Panc1 (cell line): ENCODE results near the gene CIP2A. TPM values are rescaled to one million over a fixed set of nuclear protein-coding genes. Genes with fewer than 3 reads are reported as not detected.

Experiments
- ATAC-seq: fragments of 200-7000 bp; cut with Tn5 transposase; 2 replicates; pipeline ENCODE4 v1.9.1; 2020; ENCODE audit warnings: mild to moderate bottlenecking, moderate library complexity
- BruUV-seq: library from RNA; stranded (reverse); fragments of 400-500 nt; replicated peaks from 2 replicates; lab custom pipeline; 2021; lab: Mats Ljungman, UMichigan
- CTCF ChIA-PET: fragments of 300-600 bp; sonication (Branson Sonifier 250); formaldehyde crosslinking; loops from one replicate; lab custom pipeline; 2022; ENCODE audit warnings: antibody characterized with exemption; lab: Charles Lee
- POLR2A ChIA-PET: fragments of 300-600 bp; sonication (Branson Sonifier 250); formaldehyde crosslinking; loops from one replicate; lab custom pipeline; 2022; ENCODE audit warnings: antibody characterized with exemption; lab: Charles Lee
- DNase-seq: peaks from one replicate; pipeline ENCODE4 v3.0.0-alpha.2; 2010; ENCODE audit warnings: low read depth, low spot score
- H3K27ac ChIP-seq: 2 replicates; pipeline ENCODE4 v1.5.1; 2011; ENCODE audit warnings: mild to moderate bottlenecking, low read length, inconsistent platforms
- H3K27me3 ChIP-seq: fragments of 200-500 bp; sonication (Bioruptor generic); 2 replicates; pipeline ENCODE4 v1.6.0; 2014; ENCODE audit warnings: low read length, inconsistent platforms; ENCODE audit not compliant: control insufficient read depth, insufficient read depth
- H3K36me3 ChIP-seq: fragments of 200-500 bp; sonication (Bioruptor generic); 2 replicates; pipeline ENCODE4 v1.5.1; 2014; ENCODE audit warnings: inconsistent platforms, mild to moderate bottlenecking, low read length, moderate library complexity; ENCODE audit not compliant: control insufficient read depth, insufficient read depth
- H3K4me1 ChIP-seq: 2 replicates; pipeline ENCODE4 v1.5.1; 2011; ENCODE audit warnings: inconsistent platforms, mild to moderate bottlenecking, low read length, moderate library complexity; ENCODE audit not compliant: control insufficient read depth, insufficient read depth
- H3K4me3 ChIP-seq, 2 experiments: 2 replicates each; pipeline ENCODE4 v1.5.1; 2011 to 2012; ENCODE audit warnings: low read depth in 2 of 2, low read length in 2 of 2, mild to moderate bottlenecking in 2 of 2, inconsistent platforms in 1 of 2, moderate library complexity in 1 of 2
- H3K9me3 ChIP-seq: fragments of 200-500 bp; sonication (Bioruptor generic); 2 replicates; pipeline ENCODE4 v1.5.1; 2014; ENCODE audit warnings: low read depth, mild to moderate bottlenecking, inconsistent platforms, low read length, moderate library complexity; ENCODE audit not compliant: control insufficient read depth, insufficient read depth
- CTCF ChIP-seq: fragments of 450-650 bp; IDR thresholded peaks from 2 replicates; pipeline ENCODE4 v1.5.1; 2017; ENCODE audit warnings: mild to moderate bottlenecking
- POLR2AphosphoS5 ChIP-seq: IDR thresholded peaks from 2 replicates; pipeline ENCODE4 v1.6.1; 2012; ENCODE audit warnings: mild to moderate bottlenecking, low read depth, low read length, moderate library complexity
- REST ChIP-seq, 2 experiments: IDR thresholded peaks; 2 replicates each; pipeline ENCODE4 v1.6.1; 2011 to 2012; ENCODE audit warnings: low read depth in 2 of 2, control low read depth in 1 of 2, low read length in 1 of 2, mild to moderate bottlenecking in 1 of 2, moderate library complexity in 1 of 2; ENCODE audit not compliant: insufficient read depth in 1 of 2
- SIN3A ChIP-seq: IDR thresholded peaks from 2 replicates; pipeline ENCODE4 v1.6.1; 2012; ENCODE audit warnings: low read depth, mild to moderate bottlenecking, low read length, moderate library complexity, borderline replicate concordance; ENCODE audit not compliant: insufficient read depth
- TCF7L2 ChIP-seq: IDR thresholded peaks from 2 replicates; pipeline ENCODE4 v1.6.1; 2011; ENCODE audit warnings: mild to moderate bottlenecking, low read depth, low read length, inconsistent platforms
- in situ Hi-C: cut with HindIII; loops from 2 replicates; pipeline ENCODE4 v1.10.0; 2016; ENCODE audit warnings: low sequenced_read_pairs, low pct_unique_long_range_greater_than_20kb
- intact Hi-C: fragments of 100-400 bp; cut with micrococcal nuclease; formaldehyde crosslinking; loops from one replicate; pipeline ENCODE4 v1.10.0; 2022; ENCODE audit not compliant: unreplicated experiment
- total RNA-seq: library from RNA; stranded (reverse); gene quantifications from one replicate; pipeline ENCODE4 v1.2.1, GENCODE V29; 2021; ENCODE audit not compliant: unreplicated experiment

The CIP2A gene
- total RNA-seq, 1 experiment from 2014 or later: 52.0 TPM

- ChIA-PET CTCF (no interaction called here), POLR2A (no interaction called here)
- H3K4me1 ChIP-seq: no peaks in the 10 kb centered on the region
- in situ Hi-C loops: no loop called here
- no peak for TF ChIP-seq REST (IDR thresholded peaks at IDR 0.05; ENCODE audit: insufficient read depth in 1 of 2, low read depth in 2 of 2, low read length in 1 of 2)
- no peak for TF ChIP-seq CTCF
- no peak for TF ChIP-seq TCF7L2
- TF ChIP-seq SIN3A: no peak
- TF ChIP-seq POLR2AphosphoS5: no peak
- no peak overlapping the region for H3K4me3 ChIP-seq
- intact Hi-C loops: no loop called here
- no peaks in the 10 kb centered on the region for H3K27me3 ChIP-seq
- H3K27ac ChIP-seq: no peak overlapping the region
- BruUV-seq: no TSS peak
- no peaks in the 10 kb centered on the region for H3K36me3 ChIP-seq
- no peaks in the 10 kb centered on the region; the same call in 1 of the 2 replicates for H3K9me3 ChIP-seq
- DNase-seq (no peak), ATAC-seq (no peak)
These were observed 87.7 kb downstream of the CIP2A start for GRCh38 chr3:108501535-108501934.

- Histone ChIP-seq H3K4me3 (no peak overlapping the region), H3K4me1 (no peaks in the 10 kb centered on the region), H3K36me3 (no peaks in the 10 kb centered on the region), H3K27ac (no peak overlapping the region), H3K9me3 (no peaks in the 10 kb centered on the region; the same call in 1 of the 2 replicates), H3K27me3 (no peaks in the 10 kb centered on the region)
- ChIA-PET POLR2A (no interaction called here), CTCF (no interaction called here)
- intact Hi-C loops (no loop called here), in situ Hi-C loops (no loop called here)
- TF ChIP-seq CTCF (no peak), TCF7L2 (no peak), POLR2AphosphoS5 (no peak), REST (IDR thresholded peaks at IDR 0.05; ENCODE audit: insufficient read depth in 1 of 2, low read depth in 2 of 2, low read length in 1 of 2) (no peak), SIN3A (no peak)
- no peak for DNase-seq
- ATAC-seq: no peak
- BruUV-seq: no TSS peak
These were observed 88.5 kb downstream of the CIP2A start for GRCh38 chr3:108500728-108501127.

Other genes with a start within 250 kb of the CIP2A start
- 1.2 TPM for gene MYH15, start 78.8 kb downstream of the CIP2A start, total RNA-seq
- gene DZIP3, start 284 bp upstream of the CIP2A start, total RNA-seq: 30.9 TPM
- not detected for gene RETNLB, start 168.0 kb upstream of the CIP2A start, total RNA-seq
- gene TRAT1, start 233.3 kb upstream of the CIP2A start, total RNA-seq: 0.21 TPM